GM12872 (cell line): ENCODE data around the gene SRRM2.

Source experiments
- CTCF ChIP-seq: IDR thresholded peaks from 3 replicates; pipeline ENCODE4 v1.5.1; 2011; ENCODE audit warnings: low read depth, mild to moderate bottlenecking, low read length, moderate library complexity; ENCODE audit not compliant: insufficient read depth

Gene SRRM2

DNA sequence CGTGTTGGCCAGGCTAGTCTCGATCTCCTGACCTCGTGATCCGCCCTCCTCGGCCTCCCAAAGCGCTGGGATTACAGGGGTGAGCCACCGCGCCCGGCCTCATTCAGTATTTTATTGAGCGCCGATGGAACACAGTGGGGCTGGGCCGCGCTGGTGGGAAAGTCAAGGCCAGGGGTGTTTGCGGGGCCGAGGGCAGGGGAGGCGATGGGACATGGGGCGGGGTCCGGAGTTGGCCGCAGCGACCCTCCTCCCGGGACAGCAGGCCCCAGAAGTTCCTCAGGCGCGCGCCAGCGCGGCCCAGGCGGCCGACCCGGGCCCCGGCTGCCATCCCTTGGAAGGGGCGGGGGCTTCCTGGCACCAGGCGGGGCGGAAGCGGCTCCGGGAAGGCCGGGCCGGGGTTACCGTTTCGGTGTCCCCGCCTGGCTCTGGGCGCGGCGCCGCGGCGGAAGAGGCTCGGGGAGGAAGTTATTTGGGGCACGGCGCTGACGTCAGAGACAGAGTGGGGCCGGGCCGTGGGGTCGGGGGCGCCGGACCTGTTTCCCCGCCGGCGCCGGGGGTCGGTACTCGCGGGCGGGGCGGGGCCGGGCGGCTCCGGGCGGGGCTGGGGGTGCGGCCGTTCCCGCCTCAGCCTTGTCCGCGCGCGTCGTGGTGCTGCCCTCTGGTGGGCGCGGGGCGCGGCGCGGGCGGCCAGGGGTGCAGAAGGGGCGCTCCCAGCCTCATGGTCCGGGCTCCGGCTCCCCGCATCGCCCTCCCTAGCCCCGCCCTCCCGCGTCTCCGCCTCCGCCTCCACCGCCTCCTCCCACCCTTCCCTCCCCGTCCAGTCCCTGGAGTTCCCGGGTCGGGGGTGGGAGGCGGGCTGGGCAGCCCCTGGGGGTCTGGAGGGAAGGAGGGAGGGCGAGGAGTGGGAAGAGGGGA, 31.5 kb upstream of the SRRM2 start:
- peak; percentile 58; the same call in 2 of the 3 replicates for TF ChIP-seq CTCF

- TF ChIP-seq CTCF = no peak
These were observed 28.3 kb upstream of the SRRM2 start for GRCh38 chr16:2724088-2724676.

GRCh38 chr16:2724816-2725348, 27.6 kb upstream of the SRRM2 start:
- TF ChIP-seq CTCF = no peak

DNA sequence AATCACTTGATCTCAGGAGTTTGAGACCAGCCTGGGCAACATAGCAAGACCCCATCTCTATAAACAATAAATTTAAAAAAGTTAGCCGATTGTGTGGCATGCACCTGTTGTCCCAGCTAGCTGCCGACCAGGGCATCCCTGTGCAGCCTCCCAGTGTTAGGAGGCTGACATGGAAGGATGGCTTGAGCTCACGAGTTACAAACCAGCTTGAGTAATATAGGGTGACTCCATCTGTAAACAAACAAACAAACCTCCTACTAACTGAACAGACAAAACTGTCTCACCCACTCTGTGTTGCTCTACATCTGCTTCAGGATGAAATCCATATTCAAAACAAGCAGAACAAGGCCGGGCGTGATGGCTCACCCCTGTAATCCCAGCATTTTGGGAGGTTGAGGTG, 25.5 kb upstream of the SRRM2 start:
- no peak for TF ChIP-seq CTCF

DNA sequence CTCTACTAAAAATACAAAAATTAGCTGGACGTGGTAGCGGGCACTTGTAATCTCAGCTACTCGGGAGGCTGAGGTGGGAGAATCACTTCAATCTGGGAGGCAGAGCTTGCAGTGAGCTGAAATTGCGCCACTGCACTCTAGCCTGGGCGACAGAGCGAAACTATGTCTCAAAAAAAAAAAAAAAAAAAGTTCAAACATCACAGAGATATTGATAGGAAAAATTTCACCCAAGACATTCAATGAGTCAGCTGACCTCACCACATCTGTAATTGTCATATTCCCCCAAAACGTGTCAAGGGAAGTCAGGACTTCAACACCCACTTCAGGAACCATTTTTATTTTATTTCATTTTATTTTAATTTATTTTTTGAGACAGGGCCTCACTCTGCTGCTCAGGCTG, 24.4 kb upstream of the SRRM2 start:
- TF ChIP-seq CTCF = no peak

GRCh38 chr16:2734844-2735515, 17.5 kb upstream of the SRRM2 start:
- TF ChIP-seq CTCF = no peak
